GM21367 (cell line): ENCODE data around the gene BDKRB1.

Source experiments
- ATAC-seq: cut with Tn5 transposase; IDR thresholded peaks from one replicate; pipeline ENCODE4 v1.9.1; 2021; ENCODE audit not compliant: unreplicated experiment

Gene BDKRB1

GRCh38 chr14:96279564-96279963 is 23.6 kb downstream of the BDKRB1 start:
- no peak for ATAC-seq

GRCh38 chr14:96280104-96280503 is 24.1 kb downstream of the BDKRB1 start:
- ATAC-seq: no peak

- no peak for ATAC-seq
Observed at GRCh38 chr14:96281486-96281885, 25.5 kb downstream of the BDKRB1 start.

- ATAC-seq: no peak
Observed at GRCh38 chr14:96284008-96284407, 28.0 kb downstream of the BDKRB1 start.

GRCh38 chr14:96284430-96284829 is 28.4 kb downstream of the BDKRB1 start:
- ATAC-seq: no peak

- ATAC-seq: no peak
Observed at GRCh38 chr14:96285667-96286066, 29.7 kb downstream of the BDKRB1 start.

GRCh38 chr14:96286251-96286650 is 30.2 kb downstream of the BDKRB1 start:
- ATAC-seq: no peak

GRCh38 chr14:96287856-96288255 is 31.8 kb downstream of the BDKRB1 start:
- ATAC-seq: no peak

- ATAC-seq: no peak
Observed at GRCh38 chr14:96294246-96294645, 38.2 kb downstream of the BDKRB1 start.

GRCh38 chr14:96297000-96297399 is 41.0 kb downstream of the BDKRB1 start:
- ATAC-seq: no peak

GRCh38 chr14:96297997-96298515 is 42.0 kb downstream of the BDKRB1 start:
- ATAC-seq: no peak

- no peak for ATAC-seq
Observed at GRCh38 chr14:96299441-96299840, 43.4 kb downstream of the BDKRB1 start.

- no peak for ATAC-seq
Observed at GRCh38 chr14:96303981-96304380, 48.0 kb downstream of the BDKRB1 start.

- no peak for ATAC-seq
Observed at GRCh38 chr14:96304956-96305355, 48.9 kb downstream of the BDKRB1 start.

- no peak for ATAC-seq
Observed at GRCh38 chr14:96307434-96307833, 51.4 kb downstream of the BDKRB1 start.

- no peak for ATAC-seq
Observed at GRCh38 chr14:96309133-96309895, 53.3 kb downstream of the BDKRB1 start.

- ATAC-seq: no peak
Observed at GRCh38 chr14:96309896-96310330, 53.9 kb downstream of the BDKRB1 start.

GRCh38 chr14:96310906-96311305 is 54.9 kb downstream of the BDKRB1 start:
- no peak for ATAC-seq
